Breast epithelium (tissue), 4 donors: ENCODE results near the gene PCNX1. TPM values are rescaled to one million over a fixed set of nuclear protein-coding genes. Genes with fewer than 3 reads are reported as not detected.
"Not testable (repeated sequence)": the region's sequence is repeated elsewhere in the genome, so short reads cannot be mapped to it uniquely, and the experiment has no call there.

ENCODE experiments used
- DNase-seq, 2 donors: peaks; one replicate each; pipeline ENCODE4 v3.0.0-alpha.2; 2019; ENCODE audit warnings: low spot score in 2 of 2
- H3K27ac ChIP-seq, 2 donors: fragments of 200-600 bp; sonication (generic) in 1 of 2; one replicate each; pipeline ENCODE4 v1.5.1; 2016 to 2019; ENCODE audit warnings: mild to moderate bottlenecking in 1 of 2
- H3K27me3 ChIP-seq, 2 donors: fragments of 200-600 bp; sonication (generic) in 1 of 2; one replicate each; pipeline versions ENCODE4 v1.5.1 to v1.6.0; 2017 to 2019; ENCODE audit warnings: control low read depth in 1 of 2, mild to moderate bottlenecking in 1 of 2
- H3K36me3 ChIP-seq: fragments of 200-600 bp; one replicate; pipeline ENCODE4 v1.5.1; 2019
- H3K4me1 ChIP-seq, 2 donors: fragments of 200-600 bp; sonication (generic); one replicate each; pipeline ENCODE4 v1.5.1; 2016 to 2019; ENCODE audit warnings: control low read depth in 1 of 2
- H3K4me3 ChIP-seq, 3 donors: fragments of 200-600 bp; sonication (generic); 1 replicate in 2 of 3; 2 replicates in 1 of 3; pipeline ENCODE4 v1.5.1; 2016 to 2019; ENCODE audit warnings: mild to moderate bottlenecking in 3 of 3, moderate library complexity in 2 of 3
- H3K9me3 ChIP-seq, 2 donors: fragments of 200-600 bp; sonication (generic) in 1 of 2; one replicate each; pipeline ENCODE4 v1.5.1; 2016 to 2019; ENCODE audit warnings: control low read depth in 1 of 2
- CTCF ChIP-seq, 3 donors: fragments of 450-650 bp; IDR thresholded peaks; one replicate each; pipeline ENCODE4 v1.5.1; 2016 to 2017; ENCODE audit warnings: antibody characterized with exemption in 3 of 3, mild to moderate bottlenecking in 3 of 3, moderate library complexity in 3 of 3
- POLR2A ChIP-seq: fragments of 450-650 bp; IDR thresholded peaks from one replicate; pipeline ENCODE4 v1.6.1; 2016; ENCODE audit warnings: antibody characterized with exemption, mild to moderate bottlenecking, moderate library complexity
- POLR2AphosphoS5 ChIP-seq, 3 donors: sonication (generic); formaldehyde crosslinking; IDR thresholded peaks; one replicate each; pipeline ENCODE4 v1.6.1; 2017; ENCODE audit warnings: antibody characterized with exemption in 3 of 3
- intact Hi-C: fragments of 100-400 bp; cut with DNase I; formaldehyde crosslinking; loops from one replicate; pipeline ENCODE4 v1.15.1; 2023; ENCODE audit warnings: low total_unique reads
- total RNA-seq, 3 donors: library from RNA; depleted of rRNA; stranded (reverse); fragments of >200 nt; gene quantifications; one replicate each; pipeline ENCODE4 v1.1.0, GENCODE V29; 2016

PCNX1 gene
- 100 to 1,000 TPM in 1 of 3 donors, 10 to 100 TPM in 2; 61.8 to 105 (median 92.5) TPM for total RNA-seq

- no peaks in the 10 kb centered on the region for H3K9me3 ChIP-seq
- H3K27ac ChIP-seq, result peak within 1 kb of the TSS; percentile 97 to 99
- intact Hi-C loops, result no loop called here
- H3K4me1 ChIP-seq, result peaks cover 0 to 6% of the 10 kb centered on the region in 2 donors
- H3K36me3 ChIP-seq, result no peaks in the 10 kb centered on the region
- TF ChIP-seq POLR2A (no peak), POLR2AphosphoS5 (IDR thresholded peaks at IDR 0.05) (peak in 2 of 3 donors; percentile 2 to 8), CTCF (IDR thresholded peaks at IDR 0.05) (peak; percentile 30 to 82 (median 34))
- peak within 1 kb of the TSS; percentile 95 to 97 (median 96) for H3K4me3 ChIP-seq
- peak; percentile 76 to 79 for DNase-seq
- H3K27me3 ChIP-seq, result no peaks in the 10 kb centered on the region
These were observed at the start of gene PCNX1 for GRCh38 chr14:70907176-70907995. Gene PCNX1, plus strand, starts transcription at chr14:70907459. Its CDS starts 392 bp downstream, at chr14:70907851.

- no peak overlapping the region for H3K4me3 ChIP-seq
- H3K27me3 ChIP-seq, result no peaks in the 10 kb centered on the region
- no peak for DNase-seq
- TF ChIP-seq CTCF (IDR thresholded peaks at IDR 0.05) (no peak), POLR2AphosphoS5 (IDR thresholded peaks at IDR 0.05) (no peak), POLR2A (no peak)
- no peaks in the 10 kb centered on the region for H3K4me1 ChIP-seq
- H3K36me3 ChIP-seq, result no peaks in the 10 kb centered on the region
- H3K27ac ChIP-seq, result no peak overlapping the region
- H3K9me3 ChIP-seq, result no peaks in the 10 kb centered on the region
- intact Hi-C loops, result no loop called here
These were observed 49.8 kb upstream of the PCNX1 start for GRCh38 chr14:70857496-70857890.

- no peak overlapping the region for H3K27ac ChIP-seq
- H3K4me1 ChIP-seq, result no peaks in the 10 kb centered on the region
- DNase-seq, result no peak
- H3K36me3 ChIP-seq, result no peaks in the 10 kb centered on the region
- H3K9me3 ChIP-seq, result no peaks in the 10 kb centered on the region
- TF ChIP-seq POLR2AphosphoS5 (IDR thresholded peaks at IDR 0.05) (no peak), POLR2A (no peak), CTCF (IDR thresholded peaks at IDR 0.05) (no peak)
- H3K27me3 ChIP-seq, result no peaks in the 10 kb centered on the region
- intact Hi-C loops, result no loop called here
- no peak overlapping the region for H3K4me3 ChIP-seq
These were observed 48.6 kb upstream of the PCNX1 start for GRCh38 chr14:70858641-70859040.

GRCh38 chr14:70866992-70867391 is 40.3 kb upstream of the PCNX1 start:
- H3K4me3 ChIP-seq, H3K27ac ChIP-seq, H3K27me3 ChIP-seq, intact Hi-C loops, H3K4me1 ChIP-seq, H3K36me3 ChIP-seq, DNase-seq: not testable (repeated sequence)
- peaks cover 5 to 20% of the 10 kb centered on the region in 2 donors for H3K9me3 ChIP-seq

GRCh38 chr14:70871001-70871400 is 36.3 kb upstream of the PCNX1 start:
- no peaks in the 10 kb centered on the region for H3K36me3 ChIP-seq
- H3K4me1 ChIP-seq, result no peaks in the 10 kb centered on the region
- intact Hi-C loops, result no loop called here
- no peak for DNase-seq
- no peak overlapping the region for H3K4me3 ChIP-seq
- H3K27ac ChIP-seq, result no peak overlapping the region
- TF ChIP-seq POLR2AphosphoS5 (IDR thresholded peaks at IDR 0.05) (no peak), POLR2A (no peak), CTCF (IDR thresholded peaks at IDR 0.05) (no peak)
- peaks cover 5 to 26% of the 10 kb centered on the region in 2 donors for H3K9me3 ChIP-seq
- H3K27me3 ChIP-seq, result no peaks in the 10 kb centered on the region
